Dedifferentiated amniotic fluid mesenchymal stem cell (primary cell): ENCODE data around the gene GAS2L3.
A peak's percentile ranks its signal among the peaks of the same experiment; 100 is the strongest.
"Not testable (repeated sequence)": the region's sequence is repeated elsewhere in the genome, so short reads cannot be mapped to it uniquely, and the experiment has no call there.

ENCODE experiments used
- DNase-seq: peaks from one replicate; pipeline ENCODE4 v3.0.0-alpha.2; 2016; ENCODE audit errors: extremely low spot score

GAS2L3 gene

DNA sequence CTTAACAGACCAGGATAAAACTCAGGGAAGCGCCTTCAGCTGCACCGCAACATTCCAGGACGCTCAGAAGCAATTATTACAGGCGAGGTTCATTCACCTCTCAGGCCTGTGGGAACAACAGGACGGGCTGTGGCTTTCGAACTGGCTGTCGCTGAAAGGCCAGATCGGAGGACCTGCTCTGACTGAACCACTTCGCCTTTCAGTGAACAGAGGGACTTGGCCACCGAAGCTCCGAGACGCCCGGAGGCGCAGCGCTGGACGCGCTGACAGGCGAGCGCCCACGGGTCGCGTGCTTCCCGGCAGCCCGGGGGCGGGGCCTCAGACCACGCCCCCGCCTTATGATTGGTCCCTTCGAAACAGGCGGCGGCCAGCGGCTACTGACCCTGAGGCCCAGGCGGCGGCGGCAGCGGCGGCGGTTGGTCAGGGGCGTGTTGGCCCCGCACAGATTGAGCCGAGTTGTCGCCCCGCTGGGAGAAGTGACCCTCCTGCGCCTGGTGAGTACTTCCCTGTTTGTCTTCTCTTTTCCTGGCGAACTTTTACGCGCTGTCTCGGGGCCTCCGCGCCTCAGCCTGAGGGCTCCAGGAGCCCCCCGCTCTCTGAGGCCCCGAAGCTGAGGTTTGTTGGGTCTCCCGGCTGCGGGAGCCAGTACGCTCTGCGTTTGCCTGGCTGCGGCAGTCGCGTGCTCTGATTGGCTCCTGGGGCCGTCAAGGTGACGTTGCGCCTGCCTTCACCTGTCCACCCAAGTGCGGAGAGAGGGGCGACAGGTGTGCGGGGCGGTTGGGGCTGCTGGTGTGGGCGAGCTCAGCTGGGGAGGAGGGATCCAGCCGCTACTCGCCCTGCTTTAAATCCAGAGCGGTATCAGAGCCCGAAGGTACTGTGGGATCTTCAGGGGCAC, at the start of gene GAS2L3:
Gene GAS2L3, plus strand, starts transcription at position 393 of the 895 bp plus-strand sequence. CDS start 21,221 bp downstream, outside the sequence.
- DNase-seq = peak; percentile 78

DNA sequence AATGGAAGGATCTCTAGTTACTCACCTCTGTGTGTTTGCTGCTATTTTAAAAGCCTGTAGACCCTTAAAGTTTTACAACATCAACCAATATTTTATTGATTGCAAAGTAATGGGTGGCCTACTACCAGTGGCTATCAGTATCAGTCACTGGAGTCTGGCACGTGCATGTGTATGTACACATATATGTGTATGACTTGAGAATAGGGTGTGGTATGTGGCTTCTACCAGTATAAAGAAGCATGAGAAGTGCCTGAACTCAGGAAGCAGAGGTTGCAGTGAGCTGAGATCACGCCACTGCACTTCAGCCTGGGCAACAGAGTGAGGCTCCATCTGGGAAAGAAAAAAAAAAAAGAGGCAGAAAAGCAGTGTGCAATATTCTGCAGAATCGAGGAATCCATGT, 45.5 kb upstream of the GAS2L3 start:
- DNase-seq = no peak

DNA sequence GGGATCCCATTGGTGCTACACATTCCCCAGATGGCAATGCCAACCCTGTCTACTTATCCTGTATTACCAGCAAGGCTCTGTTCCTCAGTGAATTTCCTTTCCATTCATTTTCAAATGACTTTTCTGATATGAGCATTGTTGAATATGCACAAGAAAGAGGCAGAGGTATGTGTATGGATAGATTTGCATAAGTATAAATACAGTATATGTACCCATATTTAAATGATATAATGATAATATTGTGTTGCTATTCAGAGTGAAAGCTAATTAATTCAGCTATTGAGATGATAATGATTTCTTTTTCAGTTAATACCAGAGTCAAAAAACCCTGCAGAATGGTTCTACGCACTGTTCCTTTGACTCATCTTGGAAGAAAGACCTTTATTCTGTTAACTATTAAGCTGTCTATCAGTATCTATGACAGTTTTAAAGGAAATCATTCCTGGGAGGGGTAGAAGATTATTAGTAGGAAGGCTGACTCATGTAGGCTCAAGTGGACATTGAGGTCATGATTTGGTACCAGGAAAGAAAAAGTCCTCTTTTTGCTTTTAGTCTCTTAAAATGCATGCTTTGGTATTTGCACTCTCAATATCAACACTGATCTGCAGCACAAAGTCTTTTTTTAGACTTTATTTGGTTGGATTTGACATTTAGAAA, 44.9 kb upstream of the GAS2L3 start:
- no peak for DNase-seq

DNA sequence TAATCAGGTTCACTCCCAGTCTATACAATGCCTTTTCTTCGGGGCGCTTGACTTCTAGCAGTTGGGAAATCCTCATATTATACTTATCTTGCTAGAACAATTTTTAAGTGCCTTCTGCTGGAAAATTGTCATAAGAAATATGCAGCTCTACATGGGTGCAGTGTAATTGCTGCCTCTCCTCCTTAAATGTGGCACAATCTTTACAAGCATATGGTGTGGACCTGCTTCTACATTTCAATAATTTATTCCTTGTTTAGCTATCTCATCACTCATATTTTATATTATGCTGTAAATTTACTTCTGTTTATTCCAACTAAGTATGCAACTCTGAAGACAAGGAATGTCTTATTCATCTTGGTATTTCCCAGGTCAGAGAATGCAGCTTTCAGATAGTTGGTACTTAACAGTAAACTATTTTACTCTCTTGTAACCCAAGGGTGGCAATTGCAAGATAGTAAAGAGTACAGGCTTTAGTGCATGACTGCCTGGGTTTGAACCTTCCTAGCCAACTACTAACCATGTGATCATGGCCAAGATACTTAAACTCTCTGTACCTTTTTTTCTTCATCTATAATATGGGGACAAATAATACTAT, 43.6 kb upstream of the GAS2L3 start:
- no peak for DNase-seq

DNA sequence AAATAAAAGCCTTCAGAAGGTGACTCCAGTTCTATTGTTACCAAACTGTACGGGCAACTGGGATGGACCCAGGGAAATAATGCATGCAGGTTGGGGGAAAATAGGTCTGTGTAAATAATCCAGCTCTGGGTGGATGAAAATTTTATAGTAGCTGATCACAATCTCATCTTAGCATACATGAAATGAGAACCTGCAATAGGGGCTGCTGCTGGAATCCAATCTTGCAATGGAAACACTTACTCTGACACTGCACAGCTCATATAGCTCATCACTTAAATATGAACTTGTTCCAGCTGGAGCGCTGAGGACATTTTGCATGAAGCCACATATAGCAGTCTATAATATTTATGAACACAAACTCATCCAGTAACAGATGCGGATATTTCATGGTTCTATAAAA, 40.1 kb upstream of the GAS2L3 start:
- DNase-seq = no peak

DNA sequence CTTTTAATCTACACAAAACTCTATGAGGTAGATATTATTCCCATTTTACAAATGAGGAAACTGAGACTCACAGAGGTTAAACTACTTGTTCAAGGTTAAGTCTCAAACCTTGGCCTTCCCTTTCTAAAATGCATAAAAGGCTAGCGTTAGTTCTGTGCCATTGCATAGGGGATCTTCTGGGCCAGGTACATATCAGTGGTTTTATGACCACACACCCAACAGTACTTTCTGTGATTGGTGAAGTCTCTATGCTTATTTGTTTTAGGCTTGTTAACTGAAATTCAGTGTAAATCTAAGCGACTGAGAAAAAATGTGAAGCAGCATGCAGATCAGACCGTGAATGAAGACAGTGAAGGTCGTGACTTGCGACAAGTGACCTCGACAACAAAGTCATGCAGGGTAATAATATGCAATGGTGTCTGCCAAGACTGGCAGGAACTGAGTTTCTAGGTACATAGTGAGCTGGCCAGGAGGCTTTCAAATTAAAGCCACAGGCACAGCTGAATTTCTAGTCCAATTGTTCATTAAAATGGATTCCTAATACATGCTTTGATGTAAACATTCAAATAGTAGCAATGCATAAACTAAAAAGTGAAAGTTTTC, 38.8 kb upstream of the GAS2L3 start:
- no peak for DNase-seq

DNA sequence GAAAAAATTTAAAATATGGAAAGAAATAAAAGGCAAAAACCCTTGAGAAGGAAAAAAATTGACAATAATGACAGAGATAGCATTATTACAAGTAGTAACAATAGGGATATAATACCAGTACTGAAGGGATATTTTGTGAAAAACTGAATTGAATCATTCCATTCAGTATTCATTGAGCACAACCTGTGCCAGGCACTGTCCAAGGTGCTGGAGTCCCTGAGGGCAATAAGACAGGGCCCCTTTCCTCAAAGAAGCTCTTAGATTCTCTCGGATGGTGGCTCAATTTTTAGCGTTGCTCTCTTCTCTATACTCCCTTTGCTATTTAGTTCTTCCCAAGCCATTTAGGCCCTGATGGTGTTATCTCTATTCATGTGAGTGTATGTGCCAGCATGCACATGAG, 34.3 kb upstream of the GAS2L3 start:
- DNase-seq = no peak

DNA sequence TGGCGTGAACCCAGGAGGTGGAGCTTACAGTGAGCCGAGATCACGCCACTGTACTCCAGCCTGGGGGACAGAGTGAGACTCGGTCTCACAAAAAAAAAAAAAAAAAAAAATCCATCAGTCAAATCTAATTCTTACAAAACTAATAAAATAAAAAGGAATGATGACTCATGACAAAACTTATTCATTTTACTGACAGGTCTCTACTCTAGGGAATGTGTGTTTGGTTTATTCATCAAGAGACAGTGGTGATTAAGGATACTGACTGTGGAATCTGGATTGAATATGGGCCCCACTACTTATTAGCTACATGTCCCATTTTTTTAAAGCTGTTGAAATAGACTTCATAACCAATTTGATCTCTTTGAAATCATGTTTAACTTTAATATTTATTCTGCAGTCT, 29.3 kb upstream of the GAS2L3 start:
- no peak for DNase-seq

DNA sequence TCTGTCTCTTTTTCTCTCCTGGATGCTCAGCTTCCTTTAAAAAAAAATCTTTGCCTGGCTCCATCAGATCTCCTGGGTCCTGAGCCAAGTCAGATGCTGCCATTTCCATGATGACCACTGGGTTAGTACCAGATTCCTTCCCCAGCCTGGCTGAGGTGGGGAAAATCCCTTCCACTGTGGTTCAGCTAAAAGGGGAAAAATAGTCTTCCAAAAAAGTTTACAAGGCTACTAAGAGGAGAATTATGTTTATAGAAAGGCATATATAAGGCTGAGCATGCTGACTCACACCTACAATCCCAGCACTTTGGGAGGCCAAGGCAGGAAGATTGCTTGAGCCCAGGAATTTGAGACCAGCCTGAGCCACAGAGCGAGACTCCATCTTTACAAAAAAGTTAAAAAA, 28.4 kb upstream of the GAS2L3 start:
- DNase-seq = no peak

DNA sequence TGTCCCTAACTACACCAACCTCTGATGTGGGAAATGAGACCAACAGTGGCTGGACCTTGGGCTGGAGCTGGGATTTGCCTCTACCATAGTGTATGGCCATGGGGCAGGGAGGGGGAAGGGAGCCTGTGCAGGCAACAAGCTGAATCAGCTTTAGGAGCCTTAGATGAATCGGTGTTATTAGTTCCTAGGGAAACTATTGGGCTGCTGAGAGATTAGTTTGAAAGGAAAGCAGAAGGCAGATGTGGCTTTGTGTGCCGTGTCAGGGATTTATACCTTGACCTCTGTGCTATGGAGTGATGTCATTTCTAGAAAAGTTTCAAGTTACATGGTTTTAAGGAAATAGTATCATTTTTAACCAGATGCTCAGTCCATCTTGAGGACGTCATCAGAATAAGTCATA, 19.5 kb upstream of the GAS2L3 start:
- DNase-seq = no peak

DNA sequence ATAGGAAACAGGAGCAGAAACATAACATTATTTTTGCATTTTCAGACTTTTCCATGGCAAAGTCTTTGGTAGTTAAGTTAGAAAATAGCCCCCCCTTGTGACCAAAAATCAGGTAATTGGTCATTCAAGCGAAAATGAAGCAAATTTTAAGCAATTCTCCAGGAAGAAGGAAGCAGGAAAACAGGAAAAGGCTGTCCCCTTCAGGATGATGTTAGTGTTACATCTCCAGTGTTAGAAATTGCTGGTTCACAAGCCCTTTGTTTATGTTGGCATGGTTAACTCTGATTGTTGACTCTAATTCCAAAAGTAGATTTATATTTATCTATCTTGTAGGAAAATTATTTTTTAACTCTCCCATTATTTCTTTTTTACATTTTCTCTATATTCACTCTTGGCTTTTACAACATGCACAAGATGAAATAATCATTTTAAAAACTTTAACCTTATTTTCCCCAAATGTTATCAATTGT, 18.8 kb upstream of the GAS2L3 start:
- DNase-seq = peak; percentile 96

DNA sequence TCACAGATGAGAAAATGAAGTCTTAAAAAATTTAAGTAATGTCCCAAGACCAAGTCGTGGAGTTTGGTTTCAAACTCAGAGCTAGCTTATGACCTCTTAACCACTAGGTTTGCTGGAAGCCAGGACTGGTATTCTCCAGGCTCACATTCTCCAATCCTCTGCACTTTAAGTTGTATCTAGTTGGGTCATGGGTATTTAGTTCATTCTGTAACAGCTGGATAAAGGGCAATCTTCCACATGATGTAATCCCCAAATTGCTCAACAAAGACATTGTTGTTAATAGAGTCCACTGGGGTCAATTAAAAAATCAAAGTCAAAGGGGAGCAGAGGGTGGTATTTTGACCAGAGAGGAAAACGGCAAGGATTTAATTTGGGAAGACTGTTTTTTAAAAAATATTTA, 17.8 kb upstream of the GAS2L3 start:
- DNase-seq = no peak

DNA sequence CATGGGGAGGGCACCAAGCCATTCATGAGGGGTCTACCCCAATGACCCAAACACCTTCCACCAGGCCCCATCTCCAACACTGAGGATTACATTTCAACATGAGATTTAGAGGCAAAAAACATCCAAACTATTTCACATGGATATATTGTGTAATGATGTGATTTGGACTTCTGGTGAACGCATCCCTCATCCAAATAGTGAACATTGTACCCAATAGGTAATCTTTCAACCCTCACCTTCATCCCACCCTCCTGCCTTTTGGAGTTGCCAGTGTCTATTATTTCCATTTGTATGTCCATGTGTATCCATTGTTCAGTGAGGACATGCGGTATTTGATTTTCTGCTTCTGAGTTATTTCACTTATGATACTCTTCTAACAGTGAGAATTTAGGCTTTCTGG, 16.1 kb upstream of the GAS2L3 start:
- DNase-seq = no peak

DNA sequence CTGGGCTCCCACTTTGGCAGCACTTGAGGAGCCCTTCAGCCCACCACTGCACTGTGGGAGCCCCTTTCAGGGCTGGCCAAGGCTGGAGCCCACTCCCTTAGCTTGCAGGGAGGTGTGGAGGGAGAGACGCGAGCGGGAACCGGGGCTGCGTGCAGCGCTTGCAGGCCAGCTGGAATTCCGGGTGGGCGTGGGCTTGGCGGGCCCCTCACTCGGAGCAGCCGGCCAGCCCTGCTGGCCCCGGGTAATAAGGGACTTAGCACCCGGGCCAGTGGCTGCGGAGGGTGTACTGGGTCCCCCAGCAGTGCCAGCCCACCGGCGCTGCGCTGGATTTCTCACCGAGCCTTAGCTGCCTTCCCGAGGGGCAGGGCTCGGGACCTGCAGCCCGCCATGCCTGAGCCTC, 14.2 kb upstream of the GAS2L3 start:
- not testable (repeated sequence) for DNase-seq

DNA sequence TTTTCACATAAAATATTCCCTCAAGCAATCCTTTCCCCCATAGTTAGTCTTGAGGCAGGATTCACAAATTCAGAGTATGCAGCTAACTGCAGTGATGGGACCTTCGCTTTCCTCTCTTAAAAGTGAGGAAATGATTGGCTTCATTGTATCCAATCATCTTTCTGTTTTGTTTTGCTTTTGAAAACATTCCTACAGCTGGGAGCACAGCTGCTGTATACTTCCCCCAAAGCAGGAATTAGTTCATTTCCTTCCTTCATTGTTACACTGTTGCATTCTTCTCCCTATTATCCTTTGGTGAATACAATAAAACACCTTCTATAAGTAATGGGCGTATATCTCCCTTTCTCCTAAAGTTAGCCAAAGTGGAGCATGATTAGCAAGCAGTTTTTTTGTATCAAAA, 9.4 kb upstream of the GAS2L3 start:
- no peak for DNase-seq

DNA sequence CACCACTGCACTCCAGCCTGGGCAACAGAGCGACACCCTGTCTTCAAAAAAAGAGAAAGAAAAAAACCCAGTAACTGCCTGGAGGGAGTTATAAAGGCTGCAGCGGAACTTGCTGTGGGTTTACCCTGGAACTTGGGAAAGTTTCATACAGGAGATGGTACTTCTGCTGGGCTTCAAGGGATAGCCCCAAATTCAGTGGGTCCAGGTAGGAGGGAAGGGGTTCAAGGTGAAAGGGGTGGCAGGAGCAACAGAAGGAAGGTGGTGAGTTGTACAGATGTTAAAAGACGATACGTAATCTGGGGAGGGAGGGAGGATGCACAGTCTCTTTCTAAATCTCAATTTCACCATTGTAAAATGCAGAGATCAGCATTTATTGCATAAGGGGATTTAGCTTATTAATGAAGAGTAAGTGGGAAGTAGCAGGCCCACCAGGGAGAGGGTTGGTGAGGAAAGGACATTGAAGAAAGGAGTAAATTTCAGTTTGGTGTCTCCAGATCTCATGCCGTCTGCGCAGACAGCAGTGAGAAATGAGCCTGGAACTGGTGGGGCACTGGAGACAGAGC, 8.5 kb upstream of the GAS2L3 start:
- DNase-seq = no peak

DNA sequence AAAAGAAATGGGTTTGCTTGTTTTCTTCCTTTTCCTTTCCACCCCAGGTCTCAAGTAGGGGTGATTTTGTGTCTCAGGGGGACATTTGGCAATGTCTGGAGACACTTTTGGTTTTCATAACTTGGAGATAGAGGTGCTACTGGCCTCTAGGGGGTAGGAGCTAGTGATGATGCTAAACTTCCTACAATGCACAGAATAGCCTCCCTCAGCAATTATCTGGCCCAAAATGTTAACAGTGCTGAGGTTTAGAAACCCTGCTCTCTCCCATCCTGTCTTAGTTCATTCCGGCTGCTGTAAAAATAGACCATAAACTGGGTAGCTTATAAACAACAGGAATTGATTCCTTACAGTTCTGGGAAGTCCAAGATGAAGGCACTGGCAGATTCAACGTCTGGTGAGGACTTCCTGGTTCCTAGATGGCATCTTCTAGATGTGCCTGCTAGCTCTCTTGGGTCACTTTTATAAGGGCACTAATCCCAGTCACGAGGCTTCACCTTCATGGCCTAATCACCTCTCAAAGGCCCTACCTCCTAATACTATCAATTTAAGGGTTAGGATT, 7.4 kb upstream of the GAS2L3 start:
- DNase-seq = no peak

DNA sequence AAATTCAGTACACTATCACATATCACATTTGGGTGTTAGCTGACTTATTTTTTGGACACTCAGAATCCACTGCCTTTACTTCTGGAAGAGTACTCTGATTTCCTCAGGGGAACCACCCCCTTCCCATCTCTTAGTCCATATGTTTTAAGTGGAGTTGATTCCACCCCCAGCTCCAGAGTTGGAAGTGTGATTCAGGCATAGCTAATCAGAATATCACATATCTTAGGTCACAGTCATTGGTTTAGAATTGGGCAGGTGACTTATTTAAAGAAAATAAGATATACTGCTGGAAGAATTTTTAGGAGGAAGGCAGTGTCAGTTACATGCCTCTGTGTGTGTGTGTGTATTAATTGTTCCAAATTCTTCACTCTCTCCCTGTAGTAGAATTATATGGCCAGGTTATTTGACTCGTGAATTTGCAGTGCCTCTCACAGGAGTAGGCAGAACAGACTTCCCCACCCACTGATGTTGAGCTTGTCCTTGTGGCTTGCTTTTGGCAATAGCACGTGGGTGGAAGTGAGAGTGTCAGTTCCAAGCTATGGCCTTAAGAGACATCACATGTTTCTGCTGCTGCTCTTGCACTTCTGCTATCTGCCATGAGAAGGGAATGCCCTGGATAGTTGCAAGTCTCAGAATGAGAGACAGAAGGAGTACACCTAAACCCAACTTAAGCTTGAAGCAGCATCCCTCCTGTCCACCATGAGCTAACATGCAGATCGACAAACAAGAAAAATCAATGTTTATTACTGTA, 6.4 kb upstream of the GAS2L3 start:
- no peak for DNase-seq

DNA sequence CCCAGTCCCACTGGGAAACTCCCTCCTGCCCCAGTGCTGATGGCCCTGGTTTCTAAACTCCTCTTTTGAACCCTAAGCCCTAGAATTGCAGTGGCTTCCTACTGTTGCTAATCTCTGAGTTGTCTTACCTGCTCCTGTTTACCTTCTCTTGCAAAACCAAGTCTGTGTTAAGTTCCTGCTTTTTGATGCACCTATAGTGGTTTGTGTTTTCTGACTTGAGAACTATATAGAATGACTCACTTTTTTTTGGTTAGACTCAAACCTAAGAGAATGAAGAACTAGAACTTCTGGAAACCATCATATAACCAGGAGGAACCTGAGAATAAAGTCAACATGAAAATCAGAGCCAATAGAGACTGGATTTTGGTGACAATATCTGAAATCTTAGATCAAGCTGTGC, 5.5 kb upstream of the GAS2L3 start:
- no peak for DNase-seq

DNA sequence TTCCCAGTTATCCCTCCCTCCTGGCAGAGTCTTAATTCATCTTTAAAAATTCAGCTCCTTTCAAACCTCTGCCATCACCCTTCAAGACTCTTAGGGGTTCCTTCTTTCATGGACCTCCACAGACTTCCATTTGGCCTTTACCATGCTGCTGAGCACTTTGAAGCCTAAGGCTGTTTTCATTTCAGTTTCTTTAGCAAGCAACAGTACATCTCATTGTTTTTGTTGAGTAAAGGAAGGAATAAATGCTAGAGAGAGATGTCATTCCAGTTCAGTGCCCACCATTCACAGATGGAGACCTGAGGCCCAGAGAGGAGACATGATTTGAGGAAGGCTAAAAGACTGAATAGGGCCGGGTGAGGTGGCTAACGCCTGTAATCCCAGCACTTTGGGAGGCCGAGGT, 1.3 kb upstream of the GAS2L3 start:
- no peak for DNase-seq
